WTC11 (cell line): Measurements from ENCODE around the gene RPL27. TPM values are rescaled to one million over a fixed set of nuclear protein-coding genes. Genes with fewer than 3 reads are reported as not detected.
"Not testable (repeated sequence)": the region's sequence is repeated elsewhere in the genome, so short reads cannot be mapped to it uniquely, and the experiment has no call there.

Experiments used
- ATAC-seq: fragments of 200-7000 bp; cut with Tn5 transposase; 2 replicates; pipeline ENCODE4 v1.10.0; 2021; ENCODE audit warnings: mild to moderate bottlenecking, moderate library complexity
- CTCF ChIA-PET: fragments of 300-600 bp; sonication (Branson Sonifier 250); formaldehyde crosslinking; loops from one replicate; lab custom pipeline; 2021; ENCODE audit warnings: antibody characterized with exemption; lab: Charles Lee
- POLR2A ChIA-PET: fragments of 350-600 bp; sonication (Branson Sonifier 250); formaldehyde crosslinking; loops from one replicate; lab custom pipeline; 2021; ENCODE audit warnings: antibody characterized with exemption; lab: Charles Lee
- DNase-seq: peaks from one replicate; pipeline ENCODE4 v3.0.0; 2021; ENCODE audit warnings: low spot score
- H3K27ac Mint-ChIP-seq: 2 replicates; pipeline ENCODE4 v1.8.0; 2021; ENCODE audit warnings: mixed read lengths
- H3K27me3 Mint-ChIP-seq: 2 replicates; pipeline ENCODE4 v1.8.0; 2021; ENCODE audit warnings: low read depth, mild to moderate bottlenecking, moderate library complexity, mixed read lengths
- H3K36me3 Mint-ChIP-seq: 2 replicates; pipeline ENCODE4 v1.8.0; 2021; ENCODE audit warnings: mixed read lengths
- H3K4me1 Mint-ChIP-seq: 2 replicates; pipeline ENCODE4 v1.8.0; 2022; ENCODE audit warnings: mixed read lengths
- H3K4me3 Mint-ChIP-seq: 2 replicates; pipeline ENCODE4 v1.8.0; 2021; ENCODE audit warnings: mild to moderate bottlenecking, moderate library complexity, mixed read lengths
- H3K9me3 Mint-ChIP-seq: 2 replicates; pipeline ENCODE4 v1.8.0; 2021; ENCODE audit warnings: mixed read lengths
- ATF3 ChIP-seq: sonication (generic); formaldehyde crosslinking; conservative IDR thresholded peaks from 2 replicates; pipeline ENCODE4 v1.8.1; 2022; ENCODE audit warnings: mild to moderate bottlenecking, missing genetic modification reagents
- CDX4 ChIP-seq: fragments of 250-450 bp; sonication (Bioruptor Pico); IDR thresholded peaks from 2 replicates; pipeline ENCODE4 v1.9.0; 2021; ENCODE audit warnings: moderate library complexity, mild to moderate bottlenecking, inconsistent platforms, borderline replicate concordance
- ELF4 ChIP-seq: sonication (generic); formaldehyde crosslinking; IDR thresholded peaks from 2 replicates; pipeline ENCODE4 v1.8.1; 2022; ENCODE audit warnings: low read depth, mild to moderate bottlenecking, moderate library complexity, missing genetic modification reagents
- FOXP1 ChIP-seq: sonication (generic); formaldehyde crosslinking; IDR thresholded peaks from 2 replicates; pipeline ENCODE4 v1.8.0; 2022; ENCODE audit warnings: missing genetic modification reagents, mild to moderate bottlenecking, moderate library complexity, borderline replicate concordance
- IRF2 ChIP-seq: sonication (generic); formaldehyde crosslinking; IDR thresholded peaks from 2 replicates; pipeline ENCODE4 v1.8.0; 2022; ENCODE audit warnings: low read depth, missing genetic modification reagents, borderline replicate concordance
- PRDM15 ChIP-seq: sonication (generic); formaldehyde crosslinking; IDR thresholded peaks from 2 replicates; pipeline ENCODE4 v1.8.0; 2022; ENCODE audit warnings: missing genetic modification reagents
- SMAD4 ChIP-seq: sonication (generic); formaldehyde crosslinking; IDR thresholded peaks from 2 replicates; pipeline ENCODE4 v1.8.0; 2022; ENCODE audit warnings: mild to moderate bottlenecking, missing genetic modification reagents
- SOX15 ChIP-seq: fragments of 250-450 bp; sonication (Bioruptor Pico); IDR thresholded peaks from 2 replicates; pipeline ENCODE4 v1.9.0; 2021; ENCODE audit warnings: mild to moderate bottlenecking
- TEAD4 ChIP-seq: sonication (generic); formaldehyde crosslinking; IDR thresholded peaks from 2 replicates; pipeline ENCODE4 v1.8.0; 2022; ENCODE audit warnings: mild to moderate bottlenecking, missing genetic modification reagents
- USF1 ChIP-seq: sonication (generic); formaldehyde crosslinking; IDR thresholded peaks from 2 replicates; pipeline ENCODE4 v1.8.0; 2022; ENCODE audit warnings: mild to moderate bottlenecking, missing genetic modification reagents
- ZNF219 ChIP-seq: sonication (generic); formaldehyde crosslinking; IDR thresholded peaks from 2 replicates; pipeline ENCODE4 v1.8.0; 2023; ENCODE audit warnings: missing genetic modification reagents, mild to moderate bottlenecking, borderline replicate concordance
- ZNF232 ChIP-seq: sonication (generic); formaldehyde crosslinking; IDR thresholded peaks from 2 replicates; pipeline ENCODE4 v1.8.0; 2022; ENCODE audit warnings: mild to moderate bottlenecking, missing genetic modification reagents
- total RNA-seq: library from RNA; stranded (reverse); gene quantifications from 3 replicates; pipeline ENCODE4 v1.2.3, GENCODE V29; 2021
- TF ChIP-seq, protein P1 (sequence below): sonication (generic); formaldehyde crosslinking; IDR thresholded peaks from 2 replicates; pipeline ENCODE4 v1.8.1; 2023; ENCODE audit warnings: mild to moderate bottlenecking, missing genetic modification reagents
- TF ChIP-seq, protein P2 (sequence below): sonication (generic); formaldehyde crosslinking; conservative IDR thresholded peaks from 2 replicates; pipeline ENCODE4 v1.8.1; 2023; ENCODE audit warnings: mild to moderate bottlenecking, low read depth, missing genetic modification reagents, moderate library complexity

Gene RPL27
- total RNA-seq, 1 experiment from 2014 or later: 1,391 TPM

DNA sequence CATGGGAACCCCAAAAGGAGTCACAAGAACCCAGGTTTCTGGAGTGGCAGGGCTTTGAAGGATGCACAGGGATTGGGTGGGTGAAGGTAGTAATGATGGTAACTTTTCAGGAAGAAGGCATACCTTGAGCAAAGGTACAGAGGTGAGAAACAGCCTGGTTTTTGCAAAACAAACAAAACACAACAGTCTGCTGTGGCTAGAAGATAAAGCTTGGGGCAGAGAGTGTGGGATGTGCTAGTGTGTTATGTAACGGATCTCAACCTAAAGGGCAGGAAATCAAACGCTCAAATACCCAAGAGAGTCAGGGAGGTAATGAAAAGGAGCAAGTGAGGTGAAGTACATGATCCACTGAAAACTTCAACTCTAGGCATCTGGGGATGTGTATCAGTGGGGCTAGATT, 23.0 kb upstream of the RPL27 start:
- ChIA-PET CTCF (interaction anchor here (1.8 kb wide), 1 partner anchor 23 kb away, joined by 4 read pairs; the partner anchor contains the start of gene RPL27), POLR2A (no interaction called here)
- ATAC-seq (no peak), DNase-seq (no peak)
- Mint-ChIP-seq H3K4me3 (no peak overlapping the region), H3K36me3 (0 out of 2 replicates have a peak, but pooled peaks cover 3% of the 10 kb centered on the region), H3K27me3 (peaks cover 4% of the 10 kb centered on the region; the same call in 1 of the 2 replicates), H3K9me3 (no peaks in the 10 kb centered on the region), H3K4me1 (peaks cover 8% of the 10 kb centered on the region), H3K27ac (no peak overlapping the region; the same call in 1 of the 2 replicates)
- no peak for TF ChIP-seq TEAD4 (CRISPR knock-in tag)
- no peak for TF ChIP-seq CDX4 (CRISPR knock-in tag)
- no peak for TF ChIP-seq ZNF219 (CRISPR knock-in tag)
- no peak for TF ChIP-seq IRF2 (CRISPR knock-in tag)
- TF ChIP-seq ATF3 (CRISPR knock-in tag): no peak
- TF ChIP-seq, protein P1, sequence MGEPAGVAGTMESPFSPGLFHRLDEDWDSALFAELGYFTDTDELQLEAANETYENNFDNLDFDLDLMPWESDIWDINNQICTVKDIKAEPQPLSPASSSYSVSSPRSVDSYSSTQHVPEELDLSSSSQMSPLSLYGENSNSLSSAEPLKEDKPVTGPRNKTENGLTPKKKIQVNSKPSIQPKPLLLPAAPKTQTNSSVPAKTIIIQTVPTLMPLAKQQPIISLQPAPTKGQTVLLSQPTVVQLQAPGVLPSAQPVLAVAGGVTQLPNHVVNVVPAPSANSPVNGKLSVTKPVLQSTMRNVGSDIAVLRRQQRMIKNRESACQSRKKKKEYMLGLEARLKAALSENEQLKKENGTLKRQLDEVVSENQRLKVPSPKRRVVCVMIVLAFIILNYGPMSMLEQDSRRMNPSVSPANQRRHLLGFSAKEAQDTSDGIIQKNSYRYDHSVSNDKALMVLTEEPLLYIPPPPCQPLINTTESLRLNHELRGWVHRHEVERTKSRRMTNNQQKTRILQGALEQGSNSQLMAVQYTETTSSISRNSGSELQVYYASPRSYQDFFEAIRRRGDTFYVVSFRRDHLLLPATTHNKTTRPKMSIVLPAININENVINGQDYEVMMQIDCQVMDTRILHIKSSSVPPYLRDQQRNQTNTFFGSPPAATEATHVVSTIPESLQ (CRISPR knock-in tag): no peak
- no peak for TF ChIP-seq PRDM15 (CRISPR knock-in tag)
- TF ChIP-seq SMAD4 (CRISPR knock-in tag): no peak
- no peak for TF ChIP-seq ZNF232
- no peak for TF ChIP-seq FOXP1 (CRISPR knock-in tag)
- TF ChIP-seq USF1 (CRISPR knock-in tag): no peak
- TF ChIP-seq ELF4 (CRISPR knock-in tag): no peak
- no peak for TF ChIP-seq SOX15 (CRISPR knock-in tag)
- TF ChIP-seq, protein P2, sequence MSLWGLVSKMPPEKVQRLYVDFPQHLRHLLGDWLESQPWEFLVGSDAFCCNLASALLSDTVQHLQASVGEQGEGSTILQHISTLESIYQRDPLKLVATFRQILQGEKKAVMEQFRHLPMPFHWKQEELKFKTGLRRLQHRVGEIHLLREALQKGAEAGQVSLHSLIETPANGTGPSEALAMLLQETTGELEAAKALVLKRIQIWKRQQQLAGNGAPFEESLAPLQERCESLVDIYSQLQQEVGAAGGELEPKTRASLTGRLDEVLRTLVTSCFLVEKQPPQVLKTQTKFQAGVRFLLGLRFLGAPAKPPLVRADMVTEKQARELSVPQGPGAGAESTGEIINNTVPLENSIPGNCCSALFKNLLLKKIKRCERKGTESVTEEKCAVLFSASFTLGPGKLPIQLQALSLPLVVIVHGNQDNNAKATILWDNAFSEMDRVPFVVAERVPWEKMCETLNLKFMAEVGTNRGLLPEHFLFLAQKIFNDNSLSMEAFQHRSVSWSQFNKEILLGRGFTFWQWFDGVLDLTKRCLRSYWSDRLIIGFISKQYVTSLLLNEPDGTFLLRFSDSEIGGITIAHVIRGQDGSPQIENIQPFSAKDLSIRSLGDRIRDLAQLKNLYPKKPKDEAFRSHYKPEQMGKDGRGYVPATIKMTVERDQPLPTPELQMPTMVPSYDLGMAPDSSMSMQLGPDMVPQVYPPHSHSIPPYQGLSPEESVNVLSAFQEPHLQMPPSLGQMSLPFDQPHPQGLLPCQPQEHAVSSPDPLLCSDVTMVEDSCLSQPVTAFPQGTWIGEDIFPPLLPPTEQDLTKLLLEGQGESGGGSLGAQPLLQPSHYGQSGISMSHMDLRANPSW: no peak

DNA sequence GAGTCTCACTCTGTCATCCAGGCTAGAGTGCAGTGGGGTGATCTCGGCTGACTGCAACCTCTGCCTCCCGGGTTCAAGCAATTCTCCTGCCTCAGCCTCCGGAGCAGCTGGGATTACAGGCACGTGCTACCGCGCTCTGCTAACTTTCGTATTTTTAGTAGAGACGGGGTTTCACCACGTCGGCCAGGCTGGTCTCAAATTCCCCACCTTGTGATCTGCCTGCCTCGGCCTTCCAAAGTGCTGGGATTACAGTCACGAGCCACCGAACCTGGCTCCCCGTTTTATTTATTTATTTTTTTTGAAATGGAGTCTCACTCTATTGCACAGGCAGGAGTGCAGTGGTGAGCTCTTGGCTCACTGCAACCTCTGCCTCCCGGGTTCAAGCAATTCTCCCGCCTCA, 22.5 kb upstream of the RPL27 start:
- CTCF ChIA-PET: interaction anchor here (1.8 kb wide), 1 partner anchor 22 kb away, joined by 4 read pairs; the partner anchor contains the start of gene RPL27
- H3K9me3 Mint-ChIP-seq, H3K4me1 Mint-ChIP-seq, H3K27me3 Mint-ChIP-seq, H3K36me3 Mint-ChIP-seq, POLR2A ChIA-PET, H3K4me3 Mint-ChIP-seq, ATAC-seq, H3K27ac Mint-ChIP-seq, DNase-seq: not testable (repeated sequence)
